ENCODE results near the gene PGAP1.

Gene PGAP1

GRCh38 chr2:196876364-196876763 lies 50.1 kb downstream of the PGAP1 start:
- DNase-seq, result no peak

GRCh38 chr2:196875414-196875813 lies 51.1 kb downstream of the PGAP1 start:
- peak; percentile 22 for DNase-seq

- DNase-seq, result no peak
Observed at GRCh38 chr2:196873511-196873910, 53.0 kb downstream of the PGAP1 start.

GRCh38 chr2:196854629-196855028 lies 71.9 kb downstream of the PGAP1 start:
- no peak for DNase-seq

- DNase-seq, result no peak
Observed at GRCh38 chr2:196853301-196854087, 73.0 kb downstream of the PGAP1 start.

GRCh38 chr2:196851088-196851487 lies 75.4 kb downstream of the PGAP1 start:
- no peak for DNase-seq

- no peak for DNase-seq
Observed at GRCh38 chr2:196849895-196850294, 76.6 kb downstream of the PGAP1 start.

GRCh38 chr2:196846295-196846694 lies 80.2 kb downstream of the PGAP1 start:
- DNase-seq, result no peak

- no peak for DNase-seq
Observed at GRCh38 chr2:196845371-196845770, 81.1 kb downstream of the PGAP1 start.

GRCh38 chr2:196840171-196840570 lies 86.3 kb downstream of the PGAP1 start:
- DNase-seq, result no peak

GRCh38 chr2:196839574-196839973 lies 86.9 kb downstream of the PGAP1 start:
- DNase-seq, result no peak

GRCh38 chr2:196836440-196836839 lies 90.1 kb downstream of the PGAP1 start:
- DNase-seq, result no peak

- no peak for DNase-seq
Observed at GRCh38 chr2:196830701-196831100, 95.8 kb downstream of the PGAP1 start.

GRCh38 chr2:196827356-196827755 lies 99.2 kb downstream of the PGAP1 start:
- peak; percentile 13 for DNase-seq

- no peak for DNase-seq
Observed at GRCh38 chr2:196823750-196824522, 102.6 kb downstream of the PGAP1 start.

GRCh38 chr2:196821195-196821594 lies 105.3 kb downstream of the PGAP1 start:
- no peak for DNase-seq

GRCh38 chr2:196809260-196809659 lies 117.2 kb downstream of the PGAP1 start, which contains the start of gene C2orf66:
C2orf66 (minus strand) TSS chr2:196809355; CDS start chr2:196809336, 19 bp downstream.
- no peak for DNase-seq

GRCh38 chr2:196808083-196808665 lies 118.3 kb downstream of the PGAP1 start:
- no peak for DNase-seq

GRCh38 chr2:196804381-196804780 lies 122.1 kb downstream of the PGAP1 start:
- no peak for DNase-seq

GRCh38 chr2:196802401-196802800 lies 124.1 kb downstream of the PGAP1 start:
- no peak for DNase-seq

GRCh38 chr2:196801674-196802261 lies 124.7 kb downstream of the PGAP1 start:
- DNase-seq, result no peak

GRCh38 chr2:196798980-196799379 lies 127.5 kb downstream of the PGAP1 start:
- DNase-seq, result no peak

GRCh38 chr2:196792865-196793264 lies 133.6 kb downstream of the PGAP1 start:
- no peak for DNase-seq
